Endodermal cell (in vitro differentiated cells): ENCODE results near the gene LAMTOR4. TPM values are rescaled to one million over a fixed set of nuclear protein-coding genes. Genes with fewer than 3 reads are reported as not detected.

Experiments used
- DNase-seq: peaks from one replicate; pipeline ENCODE4 v3.0.0-alpha.2; 2017
- H3K27ac ChIP-seq: 2 replicates; pipeline ENCODE4 v1.5.1; 2013; ENCODE audit warnings: mild to moderate bottlenecking, low read depth, low read length, moderate library complexity
- H3K27me3 ChIP-seq: 2 replicates; pipeline ENCODE4 v1.6.1; 2013; ENCODE audit warnings: mild to moderate bottlenecking, low read length, moderate library complexity; ENCODE audit not compliant: insufficient read depth, control insufficient read depth, poor library complexity, severe bottlenecking
- H3K36me3 ChIP-seq: 2 replicates; pipeline ENCODE4 v1.7.0; 2013; ENCODE audit warnings: mild to moderate bottlenecking, low read length, moderate library complexity; ENCODE audit not compliant: control insufficient read depth, insufficient read depth
- H3K4me1 ChIP-seq: one replicate; pipeline ENCODE4 v1.7.0; 2013; ENCODE audit warnings: low read length; ENCODE audit not compliant: control insufficient read depth, insufficient read depth
- H3K4me3 ChIP-seq: 2 replicates; pipeline ENCODE4 v1.5.1; 2013; ENCODE audit warnings: mild to moderate bottlenecking, low read length, moderate library complexity
- H3K9ac ChIP-seq: 2 replicates; pipeline ENCODE4 v1.6.1; 2013; ENCODE audit warnings: mild to moderate bottlenecking, low read length, moderate library complexity; ENCODE audit not compliant: poor library complexity, severe bottlenecking; ENCODE audit errors: extremely low read depth
- H3K9me3 ChIP-seq: 2 replicates; pipeline ENCODE4 v1.6.1; 2013; ENCODE audit warnings: mild to moderate bottlenecking, low read length, moderate library complexity; ENCODE audit not compliant: control insufficient read depth
- H3K27ac Mint-ChIP-seq: 2 replicates; pipeline ENCODE4 v1.8.0; 2020; ENCODE audit warnings: mixed read lengths
- H3K27me3 Mint-ChIP-seq: 2 replicates; pipeline ENCODE4 v1.8.0; 2021; ENCODE audit warnings: mild to moderate bottlenecking, mixed read lengths; ENCODE audit not compliant: insufficient read depth
- H3K36me3 Mint-ChIP-seq: 2 replicates; pipeline ENCODE4 v1.8.0; 2020; ENCODE audit warnings: low read depth, mixed read lengths
- H3K4me1 Mint-ChIP-seq: 2 replicates; pipeline ENCODE4 v1.8.0; 2020; ENCODE audit warnings: mixed read lengths
- H3K4me3 Mint-ChIP-seq: 2 replicates; pipeline ENCODE4 v1.8.0; 2020; ENCODE audit warnings: mild to moderate bottlenecking, moderate library complexity, mixed read lengths
- H3K9me3 Mint-ChIP-seq: 2 replicates; pipeline ENCODE4 v1.8.0; 2020; ENCODE audit warnings: mild to moderate bottlenecking, mixed read lengths
- CTCF ChIP-seq: fragments of 200-600 bp; sonication (generic); conservative IDR thresholded peaks from 2 replicates; pipeline ENCODE4 v1.5.0; 2021; ENCODE audit warnings: antibody characterized with exemption, mild to moderate bottlenecking
- WGBS, 2 experiments: methylation state at CpG; one replicate each; pipeline versions ENCODE4 v1.1.5 to v1.1.7; 2013; ENCODE audit warnings: missing lambda C conversion rate in 2 of 2, mixed read lengths in 1 of 2; ENCODE audit not compliant: insufficient coverage in 1 of 2, insufficient read length in 1 of 2; 5-methylcytosine and 5-hydroxymethylcytosine counted together
- total RNA-seq, 2 donors: library from RNA; stranded (reverse); fragmentation: NEBNext Ultra II Directional in 1 of 2; extraction: Animal tissue kit (Norgen Biotek cat#: 25700) in 1 of 2; gene quantifications; 2 replicates in 1 of 2; 3 replicates in 1 of 2; pipeline ENCODE4 v1.2.1, GENCODE V29; 2021

LAMTOR4 gene
- total RNA-seq, 2 donors from 2014 or later = 155 to 188 TPM

DNA sequence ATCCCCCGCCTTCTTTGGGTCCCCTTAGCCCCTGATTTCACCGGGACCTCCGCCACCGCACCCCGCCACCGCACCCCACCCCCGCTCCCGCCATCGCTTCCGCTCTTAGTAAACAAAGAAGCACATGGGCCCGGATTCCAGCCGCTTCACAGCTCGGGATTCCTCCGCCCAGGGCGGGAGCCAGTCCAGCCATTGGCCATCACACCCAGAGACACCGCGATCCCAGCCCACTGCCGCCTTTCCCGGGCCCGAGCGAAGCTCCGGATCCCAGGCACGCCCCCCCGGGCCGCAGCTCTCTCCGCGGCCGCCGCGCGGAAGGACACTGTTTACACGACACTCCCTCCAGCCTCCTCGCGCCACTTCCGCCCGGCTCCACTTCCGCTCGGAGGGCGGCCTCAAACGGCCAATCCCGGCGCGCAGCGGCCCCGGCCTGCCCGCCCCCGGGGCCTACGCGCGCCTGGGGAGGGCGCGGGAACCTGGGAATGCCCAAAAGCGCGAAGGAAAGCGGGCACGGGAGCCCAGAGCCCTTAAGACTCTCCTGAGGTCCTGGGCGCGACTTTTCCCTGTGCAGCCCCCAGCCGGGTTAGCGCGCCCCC is 48.2 kb upstream of the LAMTOR4 start:
- no peaks in the 10 kb centered on the region for H3K9me3 Mint-ChIP-seq
- Histone ChIP-seq H3K27ac (peak overlapping the region; percentile 99), H3K27me3 (no peaks in the 10 kb centered on the region), H3K9ac (peak overlapping the region; percentile 100), H3K4me1 (peaks cover 6% of the 10 kb centered on the region), H3K9me3 (no peaks in the 10 kb centered on the region), H3K36me3 (peaks cover 54% of the 10 kb centered on the region), H3K4me3 (peak overlapping the region; percentile 92)
- WGBS, 2 experiments = 0% methylated on average over 10 to 61 of the region's 61 CpGs
- peak overlapping the region; percentile 97 for H3K27ac Mint-ChIP-seq
- DNase-seq = peak; percentile 95
- no peaks in the 10 kb centered on the region for H3K27me3 Mint-ChIP-seq
- peaks cover 17% of the 10 kb centered on the region for H3K4me1 Mint-ChIP-seq
- H3K36me3 Mint-ChIP-seq = peaks cover 69% of the 10 kb centered on the region
- no peak for TF ChIP-seq CTCF
- peak overlapping the region; percentile 89 for H3K4me3 Mint-ChIP-seq

- Mint-ChIP-seq H3K4me1 (peaks cover 17% of the 10 kb centered on the region), H3K36me3 (peaks cover 62% of the 10 kb centered on the region), H3K27me3 (no peaks in the 10 kb centered on the region), H3K9me3 (no peaks in the 10 kb centered on the region), H3K4me3 (peak within 1 kb of the TSS; percentile 89), H3K27ac (peak within 1 kb of the TSS; percentile 97)
- Histone ChIP-seq H3K27me3 (no peaks in the 10 kb centered on the region), H3K4me3 (peak within 1 kb of the TSS; percentile 92), H3K4me1 (peaks cover 6% of the 10 kb centered on the region), H3K9ac (peak within 1 kb of the TSS; percentile 100), H3K9me3 (no peaks in the 10 kb centered on the region), H3K36me3 (peaks cover 51% of the 10 kb centered on the region), H3K27ac (peak within 1 kb of the TSS; percentile 99)
- WGBS, 2 experiments = 0% methylated on average over 59 to 80 of the region's 80 CpGs
- DNase-seq = peak; percentile 99
- TF ChIP-seq CTCF = no peak
Observed at GRCh38 chr7:100101016-100101862, 47.5 kb upstream of the LAMTOR4 start, which contains the start of the genes AP4M1 and MCM7. Gene AP4M1, plus strand, starts transcription at chr7:100101643. Its CDS starts 72 bp downstream, at chr7:100101715. Gene MCM7, minus strand, starts transcription at chr7:100101397. Its CDS starts 103 bp downstream, at chr7:100101294.

- Histone ChIP-seq H3K4me1 (peaks cover 6% of the 10 kb centered on the region), H3K27me3 (no peaks in the 10 kb centered on the region), H3K9me3 (no peaks in the 10 kb centered on the region), H3K9ac (peak overlapping the region; percentile 100), H3K36me3 (peaks cover 44% of the 10 kb centered on the region), H3K4me3 (peak overlapping the region; percentile 92), H3K27ac (no peak overlapping the region)
- Mint-ChIP-seq H3K36me3 (peaks cover 59% of the 10 kb centered on the region), H3K27me3 (no peaks in the 10 kb centered on the region), H3K9me3 (no peaks in the 10 kb centered on the region), H3K4me1 (peaks cover 17% of the 10 kb centered on the region), H3K4me3 (peak overlapping the region; percentile 89), H3K27ac (peak overlapping the region; percentile 97)
- TF ChIP-seq CTCF = no peak
- no peak for DNase-seq
- WGBS, 2 experiments = 74 to 90% methylated on average over 10 to 17 of the region's 17 CpGs
Observed at GRCh38 chr7:100102950-100103840, 45.5 kb upstream of the LAMTOR4 start.
